Measurements from ENCODE around the gene RNF220. TPM values are rescaled to one million over a fixed set of nuclear protein-coding genes. Genes with fewer than 3 reads are reported as not detected.

RNF220 gene
- total and polyA plus RNA-seq, 9 of the 15 experiments (the other 6 are each of a cell fraction or from before 2014, with no cell fraction given) = 5.1 to 117 (median 66.9) TPM

GRCh38 chr1:44485934-44486460 is 80.9 kb downstream of the RNF220 start:
- H3K36me3 ChIP-seq (ENCODE audit: control insufficient read depth, insufficient read depth, low read length) = no peaks in the 10 kb centered on the region
- CTCF ChIA-PET (ENCODE audit: low intra/inter-chr PET ratio) = interaction anchor here (0.7 kb wide), 1 partner anchor 61 kb away, joined by 3 read pairs; no protein-coding TSS in a partner anchor
- peak in 2 of 4 experiments; percentile 32 to 45 for DNase-seq (ENCODE audit: extremely low read depth in 1 of 4, low spot score in 3 of 4)
- no peak overlapping the region; the same call in 2 of the 3 replicates for H3K27ac ChIP-seq (ENCODE audit: extremely low read depth, low read depth, low read length)
- H3K4me1 ChIP-seq (replicated peaks in 1 of 2; ENCODE audit: control insufficient read depth in 2 of 2, insufficient read depth in 2 of 2, low read length in 2 of 2) = peaks cover 5 to 16% of the 10 kb centered on the region in 2 experiments; a peak in 4 of 5 replicates
- no peak overlapping the region for H3K9ac ChIP-seq (ENCODE audit: insufficient read depth in 1 of 2, low read depth in 2 of 2, low read length in 2 of 2)
- H3K4me2 ChIP-seq (ENCODE audit: insufficient read depth, low read length) = peak overlapping the region; percentile 28; the same call in 1 of the 2 replicates
- peaks cover 20 to 21% of the 10 kb centered on the region in 2 experiments for H3K27me3 ChIP-seq (ENCODE audit: control insufficient read depth in 2 of 2, insufficient read depth in 2 of 2, low read length in 2 of 2)
- no peaks in the 10 kb centered on the region for H3K9me1 ChIP-seq (ENCODE audit: control insufficient read depth, insufficient read depth, low read length)
- BruUV-seq (replicated peaks) = no TSS peak
- in situ Hi-C loops (cut with MboI) = no loop called here
- WGBS (ENCODE audit: insufficient coverage, low coverage, missing lambda C conversion rate) = 2% methylated on average over 5 of the region's 5 CpGs
- H3K9me3 ChIP-seq (replicated peaks; ENCODE audit: control insufficient read depth, insufficient read depth, low read depth, low read length) = no peaks in the 10 kb centered on the region
- POLR2A ChIA-PET = interaction anchor here (1.2 to 2.4 kb wide), 5 partner anchors 9 to 23 kb away, joined by 3 to 15 read pairs (median 4); no protein-coding TSS in a partner anchor
- intact Hi-C loops (cut with micrococcal nuclease) = no loop called here
- peak; percentile 52 for FAIRE-seq
- H3K79me2 ChIP-seq (ENCODE audit: control insufficient read depth, insufficient read depth, low read length) = no peaks in the 10 kb centered on the region
- peak overlapping the region; percentile 10; the same call in 1 of the 2 replicates for H2AFZ ChIP-seq (ENCODE audit: low read depth, low read length)
- no peaks in the 10 kb centered on the region; the same call in 1 of the 2 replicates for H4K20me1 ChIP-seq (replicated peaks; ENCODE audit: control insufficient read depth, insufficient read depth, low read length)
- no peak overlapping the region for H3K4me3 ChIP-seq
- peak; percentile 76 for ATAC-seq
- TF ChIP-seq, protein P1, sequence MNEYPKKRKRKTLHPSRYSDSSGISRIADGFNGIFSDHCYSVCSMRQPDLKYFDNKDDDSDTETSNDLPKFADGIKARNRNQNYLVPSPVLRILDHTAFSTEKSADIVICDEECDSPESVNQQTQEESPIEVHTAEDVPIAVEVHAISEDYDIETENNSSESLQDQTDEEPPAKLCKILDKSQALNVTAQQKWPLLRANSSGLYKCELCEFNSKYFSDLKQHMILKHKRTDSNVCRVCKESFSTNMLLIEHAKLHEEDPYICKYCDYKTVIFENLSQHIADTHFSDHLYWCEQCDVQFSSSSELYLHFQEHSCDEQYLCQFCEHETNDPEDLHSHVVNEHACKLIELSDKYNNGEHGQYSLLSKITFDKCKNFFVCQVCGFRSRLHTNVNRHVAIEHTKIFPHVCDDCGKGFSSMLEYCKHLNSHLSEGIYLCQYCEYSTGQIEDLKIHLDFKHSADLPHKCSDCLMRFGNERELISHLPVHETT (CRISPR knock-in tag; conservative IDR thresholded peaks at IDR 0.05 in 1 of 2, IDR thresholded peaks at IDR 0.05 in 1 of 2) = no peak
- no peak for TF ChIP-seq ZNF212 (CRISPR knock-in tag; IDR thresholded peaks at IDR 0.05)
- 0 out of 2 replicates have a peak, but pooled peaks have one; percentile 56 for TF ChIP-seq C11orf30 (IDR thresholded peaks at IDR 0.05; ENCODE audit: low read depth)
- no peak for TF ChIP-seq CBX3 (IDR thresholded peaks at IDR 0.05; ENCODE audit: borderline replicate concordance in 1 of 2, low read length in 2 of 2)
- TF ChIP-seq ATF7 (IDR thresholded peaks at IDR 0.05) = no peak
- TF ChIP-seq, protein P2, sequence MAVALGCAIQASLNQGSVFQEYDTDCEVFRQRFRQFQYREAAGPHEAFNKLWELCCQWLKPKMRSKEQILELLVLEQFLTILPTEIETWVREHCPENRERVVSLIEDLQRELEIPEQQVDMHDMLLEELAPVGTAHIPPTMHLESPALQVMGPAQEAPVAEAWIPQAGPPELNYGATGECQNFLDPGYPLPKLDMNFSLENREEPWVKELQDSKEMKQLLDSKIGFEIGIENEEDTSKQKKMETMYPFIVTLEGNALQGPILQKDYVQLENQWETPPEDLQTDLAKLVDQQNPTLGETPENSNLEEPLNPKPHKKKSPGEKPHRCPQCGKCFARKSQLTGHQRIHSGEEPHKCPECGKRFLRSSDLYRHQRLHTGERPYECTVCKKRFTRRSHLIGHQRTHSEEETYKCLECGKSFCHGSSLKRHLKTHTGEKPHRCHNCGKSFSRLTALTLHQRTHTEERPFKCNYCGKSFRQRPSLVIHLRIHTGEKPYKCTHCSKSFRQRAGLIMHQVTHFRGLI (CRISPR knock-in tag; IDR thresholded peaks at IDR 0.05) = 0 out of 2 replicates have a peak, but pooled peaks have one; percentile 7
- TF ChIP-seq CREB3L1 (IDR thresholded peaks at IDR 0.05; ENCODE audit: borderline replicate concordance, low read depth) = no peak
- TF ChIP-seq FOSL1 (tag; conservative IDR thresholded peaks at IDR 0.05) = peak; percentile 34; the same call in 1 of the 2 replicates
- no peak for TF ChIP-seq MIER1 (IDR thresholded peaks at IDR 0.05; ENCODE audit: low read depth)
- TF ChIP-seq, protein P3, sequence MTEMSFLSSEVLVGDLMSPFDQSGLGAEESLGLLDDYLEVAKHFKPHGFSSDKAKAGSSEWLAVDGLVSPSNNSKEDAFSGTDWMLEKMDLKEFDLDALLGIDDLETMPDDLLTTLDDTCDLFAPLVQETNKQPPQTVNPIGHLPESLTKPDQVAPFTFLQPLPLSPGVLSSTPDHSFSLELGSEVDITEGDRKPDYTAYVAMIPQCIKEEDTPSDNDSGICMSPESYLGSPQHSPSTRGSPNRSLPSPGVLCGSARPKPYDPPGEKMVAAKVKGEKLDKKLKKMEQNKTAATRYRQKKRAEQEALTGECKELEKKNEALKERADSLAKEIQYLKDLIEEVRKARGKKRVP (CRISPR knock-in tag; IDR thresholded peaks at IDR 0.05) = no peak
- TF ChIP-seq ZKSCAN1 (IDR thresholded peaks at IDR 0.05; ENCODE audit: low read depth, low read length) = no peak
- 0 out of 2 replicates have a peak, but pooled peaks have one; percentile 69 for TF ChIP-seq LARP7 (IDR thresholded peaks at IDR 0.05)
- TF ChIP-seq, protein P4, sequence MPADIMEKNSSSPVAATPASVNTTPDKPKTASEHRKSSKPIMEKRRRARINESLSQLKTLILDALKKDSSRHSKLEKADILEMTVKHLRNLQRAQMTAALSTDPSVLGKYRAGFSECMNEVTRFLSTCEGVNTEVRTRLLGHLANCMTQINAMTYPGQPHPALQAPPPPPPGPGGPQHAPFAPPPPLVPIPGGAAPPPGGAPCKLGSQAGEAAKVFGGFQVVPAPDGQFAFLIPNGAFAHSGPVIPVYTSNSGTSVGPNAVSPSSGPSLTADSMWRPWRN (IDR thresholded peaks at IDR 0.05; ENCODE audit: low read depth) = no peak; the same call in 1 of the 2 replicates
- TF ChIP-seq SMARCA4 (IDR thresholded peaks at IDR 0.05) = 0 out of 2 replicates have a peak, but pooled peaks have one; percentile 5

Data from K562 (cell line).